Measurements from ENCODE around the gene PCNX4. TPM values are rescaled to one million over a fixed set of nuclear protein-coding genes. Genes with fewer than 3 reads are reported as not detected.

PCNX4 gene
- total RNA-seq, result 54.7 and 72.7 TPM in 2 replicates

GRCh38 chr14:60091550-60092525, at the start of gene PCNX4:
Gene PCNX4 (plus strand): TSS chr14:60091923. CDS start chr14:60107639, 15,716 bp downstream.

GRCh38 chr14:60164712-60165546, 73.2 kb downstream of the PCNX4 start, which contains the start of gene DHRS7:
Gene DHRS7 (minus strand): TSS chr14:60165398. CDS start chr14:60165309, 89 bp downstream.

Other genes starting within 250 kb of the PCNX4 start
- under 0.01 TPM in 2 replicates for gene RTN1, start 221.1 kb upstream of the PCNX4 start, total RNA-seq
- under 0.01 TPM in 1 of 2 replicates, not detected in the other for gene LRRC9, start 171.8 kb upstream of the PCNX4 start, total RNA-seq
- 42.4 and 61.7 TPM in 2 replicates for gene DHRS7, start 73.5 kb downstream of the PCNX4 start, total RNA-seq
- 15.4 and 19.0 TPM in 2 replicates for gene PPM1A, start 157.3 kb downstream of the PCNX4 start, total RNA-seq

Data from subcutaneous preadipocyte (primary cell).